K562 (cell line): ENCODE measurements around the gene ABHD4. TPM values are rescaled to one million over a fixed set of nuclear protein-coding genes. Genes with fewer than 3 reads are reported as not detected.

Source experiments
- ATF7 ChIP-seq: fragments of 450-650 bp; IDR thresholded peaks from 2 replicates; pipeline ENCODE4 v1.7.1; 2014; ENCODE audit warnings: mild to moderate bottlenecking, moderate library complexity
- EP400 ChIP-seq: fragments of 450-650 bp; IDR thresholded peaks from 2 replicates; pipeline ENCODE4 v1.6.1; 2017; ENCODE audit warnings: antibody characterized with exemption, mild to moderate bottlenecking, moderate library complexity
- ETV1 ChIP-seq: fragments of 450-650 bp; conservative IDR thresholded peaks from 2 replicates; pipeline ENCODE4 v1.6.1; 2016; ENCODE audit warnings: missing genetic modification characterization, control low read depth, low read depth, missing compliant biosample characterization
- FOXJ2 ChIP-seq: fragments of 200-800 bp; sonication (Bioruptor generic); IDR thresholded peaks from 2 replicates; pipeline ENCODE4 v1.6.1; 2016; ENCODE audit warnings: missing genetic modification characterization, missing compliant biosample characterization
- MAFF ChIP-seq: IDR thresholded peaks from 2 replicates; pipeline ENCODE4 v1.6.1; 2012; ENCODE audit warnings: low read length, improper control_type of control experiment
- POLR2B ChIP-seq: fragments of 450-650 bp; IDR thresholded peaks from 2 replicates; pipeline ENCODE4 v1.6.1; 2018; ENCODE audit warnings: low read depth; ENCODE audit not compliant: partially characterized antibody
- POLR2H ChIP-seq: IDR thresholded peaks from 2 replicates; pipeline ENCODE4 v1.6.1; 2016; ENCODE audit warnings: missing genetic modification characterization, low read depth, mild to moderate bottlenecking, control low read depth, missing compliant biosample characterization, moderate library complexity
- SMARCC2 ChIP-seq: fragments of 450-650 bp; IDR thresholded peaks from 2 replicates; pipeline ENCODE4 v1.6.1; 2017; ENCODE audit warnings: antibody characterized with exemption, moderate library complexity, mild to moderate bottlenecking, low read depth
- TBP ChIP-seq: optimal IDR thresholded peaks from 2 replicates; pipeline ENCODE3; 2011; ENCODE audit warnings: low read depth, low read length, improper control_type of control experiment
- ZBTB7A ChIP-seq: IDR thresholded peaks from 2 replicates; pipeline ENCODE4 v1.6.1; 2011; ENCODE audit warnings: low read depth, mild to moderate bottlenecking, low read length, moderate library complexity, borderline replicate concordance; ENCODE audit not compliant: control insufficient read depth
- polyA plus RNA-seq, 8 experiments: library from polyadenylated mRNA; depleted of rRNA in 4 of 8; stranded (reverse) in 5 of 8; unstranded in 3 of 8; fragments of >200 nt; fragmentation: Nextera tagmentation in 2 of 8; fragmentation: Illumina TruSeq in 1 of 8; extraction: Ambion mirVana in 2 of 8; extraction: Trizol in 1 of 8; gene quantifications; 2 replicates each; pipeline versions ENCODE4 v1.2.1 to v1.2.3, GENCODE V29; 2011 to 2014; ENCODE audit warnings: inconsistent platforms in 1 of 8, missing spikeins in 1 of 8
- total RNA-seq, 7 experiments: library from RNA; depleted of rRNA in 6 of 7; stranded (reverse); fragments of >200 nt in 6 of 7; fragmentation: Illumina TruSeq in 2 of 7; extraction: Trizol in 2 of 7; gene quantifications; 2 replicates each; pipeline versions ENCODE4 v1.2.1 to v1.2.3, GENCODE V29; 2011 to 2021; ENCODE audit warnings: low replicate concordance in 1 of 7
- TF ChIP-seq, protein P1 (sequence below), 2 experiments: IDR thresholded peaks; 2 replicates each; pipeline ENCODE4 v1.6.1; 2011; ENCODE audit warnings: borderline replicate concordance in 1 of 2, control low read depth in 1 of 2, low read depth in 1 of 2, low read length in 1 of 2, mild to moderate bottlenecking in 1 of 2, mixed read lengths in 1 of 2, moderate library complexity in 1 of 2; ENCODE audit not compliant: insufficient read depth in 1 of 2, insufficient read length in 1 of 2, poor library complexity in 1 of 2, severe bottlenecking in 1 of 2; ENCODE audit errors: extremely low read depth in 1 of 2
- TF ChIP-seq, protein P2 (sequence below): sonication (generic); formaldehyde crosslinking; IDR thresholded peaks from 2 replicates; pipeline ENCODE4 v1.9.0; 2022; ENCODE audit warnings: mild to moderate bottlenecking, missing genetic modification reagents
- TF ChIP-seq, protein P3 (sequence below): fragments of 250-450 bp; sonication (Bioruptor Pico); IDR thresholded peaks from 2 replicates; pipeline ENCODE4 v1.5.0; 2020; ENCODE audit warnings: mild to moderate bottlenecking, borderline replicate concordance
- TF ChIP-seq, protein P4 (sequence below): fragments of 200-400 bp; formaldehyde crosslinking; IDR thresholded peaks from 2 replicates; pipeline ENCODE4 v1.6.1; 2017; ENCODE audit warnings: mild to moderate bottlenecking, low read depth, low read length, moderate library complexity

The ABHD4 gene
- total and polyA plus RNA-seq, 9 of the 15 experiments (the other 6 are each of a cell fraction or from before 2014, with no cell fraction given), result 3.6 to 12.0 (median 7.2) TPM

- TF ChIP-seq, protein P1, sequence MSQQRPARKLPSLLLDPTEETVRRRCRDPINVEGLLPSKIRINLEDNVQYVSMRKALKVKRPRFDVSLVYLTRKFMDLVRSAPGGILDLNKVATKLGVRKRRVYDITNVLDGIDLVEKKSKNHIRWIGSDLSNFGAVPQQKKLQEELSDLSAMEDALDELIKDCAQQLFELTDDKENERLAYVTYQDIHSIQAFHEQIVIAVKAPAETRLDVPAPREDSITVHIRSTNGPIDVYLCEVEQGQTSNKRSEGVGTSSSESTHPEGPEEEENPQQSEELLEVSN (IDR thresholded peaks at IDR 0.05; ENCODE audit: borderline replicate concordance in 1 of 2, extremely low read depth in 1 of 2, insufficient read depth in 1 of 2, insufficient read length in 1 of 2, low read depth in 1 of 2, low read length in 1 of 2, poor library complexity in 1 of 2, severe bottlenecking in 1 of 2), result peak in 1 of 2 experiments; percentile 28
- TF ChIP-seq ZBTB7A (peak; percentile 42; the same call in 1 of the 2 replicates), POLR2H (tag) (peak; percentile 56; the same call in 1 of the 2 replicates), EP400 (peak; percentile 57), TBP (peak; percentile 56), FOXJ2 (peak; percentile 79; the same call in 1 of the 2 replicates), ETV1 (tag) (peak; percentile 71), ATF7 (peak; percentile 66; the same call in 1 of the 2 replicates), POLR2B (peak; percentile 91), MAFF (no peak), SMARCC2 (no peak)
- TF ChIP-seq, protein P2, sequence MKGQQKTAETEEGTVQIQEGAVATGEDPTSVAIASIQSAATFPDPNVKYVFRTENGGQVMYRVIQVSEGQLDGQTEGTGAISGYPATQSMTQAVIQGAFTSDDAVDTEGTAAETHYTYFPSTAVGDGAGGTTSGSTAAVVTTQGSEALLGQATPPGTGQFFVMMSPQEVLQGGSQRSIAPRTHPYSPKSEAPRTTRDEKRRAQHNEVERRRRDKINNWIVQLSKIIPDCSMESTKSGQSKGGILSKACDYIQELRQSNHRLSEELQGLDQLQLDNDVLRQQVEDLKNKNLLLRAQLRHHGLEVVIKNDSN (CRISPR knock-in tag), result peak; percentile 71
- TF ChIP-seq, protein P3, sequence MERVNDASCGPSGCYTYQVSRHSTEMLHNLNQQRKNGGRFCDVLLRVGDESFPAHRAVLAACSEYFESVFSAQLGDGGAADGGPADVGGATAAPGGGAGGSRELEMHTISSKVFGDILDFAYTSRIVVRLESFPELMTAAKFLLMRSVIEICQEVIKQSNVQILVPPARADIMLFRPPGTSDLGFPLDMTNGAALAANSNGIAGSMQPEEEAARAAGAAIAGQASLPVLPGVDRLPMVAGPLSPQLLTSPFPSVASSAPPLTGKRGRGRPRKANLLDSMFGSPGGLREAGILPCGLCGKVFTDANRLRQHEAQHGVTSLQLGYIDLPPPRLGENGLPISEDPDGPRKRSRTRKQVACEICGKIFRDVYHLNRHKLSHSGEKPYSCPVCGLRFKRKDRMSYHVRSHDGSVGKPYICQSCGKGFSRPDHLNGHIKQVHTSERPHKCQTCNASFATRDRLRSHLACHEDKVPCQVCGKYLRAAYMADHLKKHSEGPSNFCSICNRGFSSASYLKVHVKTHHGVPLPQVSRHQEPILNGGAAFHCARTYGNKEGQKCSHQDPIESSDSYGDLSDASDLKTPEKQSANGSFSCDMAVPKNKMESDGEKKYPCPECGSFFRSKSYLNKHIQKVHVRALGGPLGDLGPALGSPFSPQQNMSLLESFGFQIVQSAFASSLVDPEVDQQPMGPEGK (CRISPR knock-in tag), result no peak
- TF ChIP-seq, protein P4, sequence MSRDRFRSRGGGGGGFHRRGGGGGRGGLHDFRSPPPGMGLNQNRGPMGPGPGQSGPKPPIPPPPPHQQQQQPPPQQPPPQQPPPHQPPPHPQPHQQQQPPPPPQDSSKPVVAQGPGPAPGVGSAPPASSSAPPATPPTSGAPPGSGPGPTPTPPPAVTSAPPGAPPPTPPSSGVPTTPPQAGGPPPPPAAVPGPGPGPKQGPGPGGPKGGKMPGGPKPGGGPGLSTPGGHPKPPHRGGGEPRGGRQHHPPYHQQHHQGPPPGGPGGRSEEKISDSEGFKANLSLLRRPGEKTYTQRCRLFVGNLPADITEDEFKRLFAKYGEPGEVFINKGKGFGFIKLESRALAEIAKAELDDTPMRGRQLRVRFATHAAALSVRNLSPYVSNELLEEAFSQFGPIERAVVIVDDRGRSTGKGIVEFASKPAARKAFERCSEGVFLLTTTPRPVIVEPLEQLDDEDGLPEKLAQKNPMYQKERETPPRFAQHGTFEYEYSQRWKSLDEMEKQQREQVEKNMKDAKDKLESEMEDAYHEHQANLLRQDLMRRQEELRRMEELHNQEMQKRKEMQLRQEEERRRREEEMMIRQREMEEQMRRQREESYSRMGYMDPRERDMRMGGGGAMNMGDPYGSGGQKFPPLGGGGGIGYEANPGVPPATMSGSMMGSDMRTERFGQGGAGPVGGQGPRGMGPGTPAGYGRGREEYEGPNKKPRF, result no peak
Observed at GRCh38 chr14:22589096-22589839, 8.8 kb upstream of the ABHD4 start, which contains the start of gene DAD1 (continued).
